H1 (cell line): ENCODE data around the gene PES1. TPM values are rescaled to one million over a fixed set of nuclear protein-coding genes. Genes with fewer than 3 reads are reported as not detected.

Experiments used
- BACH1 ChIP-seq: IDR thresholded peaks from 2 replicates; pipeline ENCODE4 v1.6.1; 2012; ENCODE audit warnings: low read length, improper control_type of control experiment
- EZH2 ChIP-seq: fragments of 200-600 bp; sonication (generic); IDR thresholded peaks from 2 replicates; pipeline ENCODE4 v1.7.1; 2012; ENCODE audit warnings: low read depth, mild to moderate bottlenecking, moderate library complexity, low read length, inconsistent platforms; ENCODE audit not compliant: severe bottlenecking
- JUND ChIP-seq: IDR thresholded peaks from 2 replicates; pipeline ENCODE4 v1.6.1; 2011; ENCODE audit warnings: mild to moderate bottlenecking, improper control_type of control experiment, low read length
- NANOG ChIP-seq: IDR thresholded peaks from 2 replicates; pipeline ENCODE4 v1.6.1; 2011; ENCODE audit warnings: low read length, low read depth, mild to moderate bottlenecking, inconsistent platforms; ENCODE audit not compliant: insufficient read depth, poor library complexity, severe bottlenecking
- POLR2AphosphoS5 ChIP-seq: IDR thresholded peaks from 2 replicates; pipeline ENCODE4 v1.6.1; 2011; ENCODE audit warnings: low read depth, low read length
- POU5F1 ChIP-seq: IDR thresholded peaks from 2 replicates; pipeline ENCODE4 v1.6.1; 2011; ENCODE audit warnings: low read depth, mild to moderate bottlenecking, low read length, moderate library complexity
- RFX5 ChIP-seq: IDR thresholded peaks from 2 replicates; pipeline ENCODE4 v1.6.1; 2011; ENCODE audit warnings: low read depth, low read length, improper control_type of control experiment, borderline replicate concordance
- RNF2 ChIP-seq: fragments of 200-900, 300-1000 bp; sonication (generic); IDR thresholded peaks from 2 replicates; pipeline ENCODE4 v1.7.1; 2016; ENCODE audit warnings: borderline replicate concordance, low read depth, mild to moderate bottlenecking, antibody characterized with exemption, low read length; ENCODE audit not compliant: poor library complexity, severe bottlenecking; ENCODE audit errors: missing control alignments
- SIX5 ChIP-seq: IDR thresholded peaks from 2 replicates; pipeline ENCODE4 v1.6.1; 2011; ENCODE audit warnings: mild to moderate bottlenecking, low read depth, low read length
- SP1 ChIP-seq: IDR thresholded peaks from 2 replicates; pipeline ENCODE4 v1.6.1; 2011; ENCODE audit warnings: low read depth, low read length
- SP2 ChIP-seq: IDR thresholded peaks from 2 replicates; pipeline ENCODE4 v1.6.1; 2012; ENCODE audit warnings: mild to moderate bottlenecking, low read length, inconsistent platforms
- SRF ChIP-seq: IDR thresholded peaks from 2 replicates; pipeline ENCODE4 v1.6.1; 2011; ENCODE audit warnings: mild to moderate bottlenecking, low read depth, low read length, moderate library complexity
- TAF1 ChIP-seq: IDR thresholded peaks from 2 replicates; pipeline ENCODE4 v1.6.1; 2011; ENCODE audit warnings: mild to moderate bottlenecking, low read depth, low read length
- TCF12 ChIP-seq: IDR thresholded peaks from 2 replicates; pipeline ENCODE4 v1.6.1; 2011; ENCODE audit warnings: low read depth, mild to moderate bottlenecking, low read length
- TEAD4 ChIP-seq: IDR thresholded peaks from 2 replicates; pipeline ENCODE4 v1.6.1; 2012; ENCODE audit warnings: low read depth, low read length, inconsistent platforms, mixed read lengths
- YY1 ChIP-seq: IDR thresholded peaks from 2 replicates; pipeline ENCODE4 v1.6.1; 2011; ENCODE audit warnings: low read depth, mild to moderate bottlenecking, low read length
- polyA plus RNA-seq, 7 experiments: library from polyadenylated mRNA; depleted of rRNA in 3 of 7; stranded (reverse) in 5 of 7; unstranded in 2 of 7; fragments of >200 nt in 5 of 7; fragments of 200-250 nt in 2 of 7; gene quantifications; 1 replicate in 5 of 7; 2 replicates in 1 of 7; 4 replicates in 1 of 7; pipeline versions ENCODE4 v1.2.1 to v1.2.3, GENCODE V29; 2011 to 2013; ENCODE audit warnings: missing spikeins in 2 of 7, mixed read lengths in 2 of 7
- total RNA-seq: library from RNA; stranded (reverse); fragmentation: NEBNext Ultra II Directional; extraction: Animal tissue kit (Norgen Biotek cat#: 25700); gene quantifications from 2 replicates; pipeline ENCODE4 v1.2.1, GENCODE V29; 2021
- TF ChIP-seq, protein P1 (sequence below): IDR thresholded peaks from 2 replicates; pipeline ENCODE4 v1.6.1; 2012; ENCODE audit warnings: inconsistent platforms

Gene PES1
- total and polyA plus RNA-seq, 2 of the 8 experiments (the other 6 are each of a cell fraction or from before 2014, with no cell fraction given) = 121 to 191 TPM

DNA sequence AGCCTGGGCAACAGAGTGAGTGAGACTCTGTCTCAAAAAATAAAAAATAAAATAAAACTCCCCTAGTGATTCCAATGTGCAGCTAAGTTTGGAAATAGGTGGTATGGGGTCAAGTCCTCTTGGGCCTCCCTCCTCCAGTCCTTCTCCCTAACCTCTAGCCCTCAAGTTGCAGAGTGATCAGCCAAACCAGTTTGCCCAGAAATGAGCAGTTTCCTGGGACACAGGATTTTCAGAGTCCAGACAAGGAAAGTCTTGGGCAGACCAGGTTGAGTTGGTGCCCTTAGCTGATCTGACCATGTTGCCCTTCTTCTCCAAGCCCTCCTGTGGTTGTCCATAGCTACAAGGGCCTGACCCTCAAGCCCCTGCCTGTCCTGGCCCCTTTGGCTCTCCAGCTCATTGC lies 23.2 kb upstream of the PES1 start (continued):
- TF ChIP-seq SIX5 (no peak), TCF12 (no peak), RFX5 (no peak), TAF1 (no peak), BACH1 (no peak), EZH2 (no peak), RNF2 (no peak), POU5F1 (no peak), SP2 (no peak), SRF (no peak), NANOG (no peak), JUND (no peak), SP1 (no peak), YY1 (no peak), TEAD4 (no peak), POLR2AphosphoS5 (no peak)
- TF ChIP-seq, protein P1, sequence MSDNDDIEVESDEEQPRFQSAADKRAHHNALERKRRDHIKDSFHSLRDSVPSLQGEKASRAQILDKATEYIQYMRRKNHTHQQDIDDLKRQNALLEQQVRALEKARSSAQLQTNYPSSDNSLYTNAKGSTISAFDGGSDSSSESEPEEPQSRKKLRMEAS = no peak
